Central memory CD8-positive, alpha-beta T cell (primary cell): Measurements from ENCODE around the gene BAHD1.
A peak's percentile ranks its signal among the peaks of the same experiment; 100 is the strongest.

ENCODE experiments used
- ATAC-seq: fragments of 150-1000 bp; cut with Tn5 transposase; replicated peaks from 2 replicates; pipeline ENCODE4 v1.10.0; 2022; ENCODE audit warnings: mild to moderate bottlenecking, moderate FRiP score, moderate number of reproducible peaks; ENCODE audit not compliant: poor library complexity, severe bottlenecking; ENCODE audit errors: extremely low read depth
- DNase-seq, 2 donors: peaks; one replicate each; pipeline ENCODE4 v3.0.0; 2021; ENCODE audit warnings: low spot score in 2 of 2
- H3K27ac Mint-ChIP-seq: one replicate; pipeline ENCODE4 v1.8.0; 2022; ENCODE audit warnings: low read depth, mild to moderate bottlenecking, moderate library complexity, mixed read lengths
- H3K27me3 Mint-ChIP-seq: one replicate; pipeline ENCODE4 v1.8.0; 2022; ENCODE audit warnings: mixed read lengths
- H3K36me3 Mint-ChIP-seq: one replicate; pipeline ENCODE4 v1.8.0; 2022; ENCODE audit warnings: mild to moderate bottlenecking, moderate library complexity, mixed read lengths; ENCODE audit not compliant: insufficient read depth
- H3K4me1 Mint-ChIP-seq: one replicate; pipeline ENCODE4 v1.8.0; 2022; ENCODE audit warnings: mixed read lengths
- H3K4me3 Mint-ChIP-seq: one replicate; pipeline ENCODE4 v1.8.0; 2022; ENCODE audit warnings: mild to moderate bottlenecking, moderate library complexity, mixed read lengths
- H3K9me3 Mint-ChIP-seq: one replicate; pipeline ENCODE4 v1.8.0; 2022; ENCODE audit warnings: mixed read lengths

The BAHD1 gene

DNA sequence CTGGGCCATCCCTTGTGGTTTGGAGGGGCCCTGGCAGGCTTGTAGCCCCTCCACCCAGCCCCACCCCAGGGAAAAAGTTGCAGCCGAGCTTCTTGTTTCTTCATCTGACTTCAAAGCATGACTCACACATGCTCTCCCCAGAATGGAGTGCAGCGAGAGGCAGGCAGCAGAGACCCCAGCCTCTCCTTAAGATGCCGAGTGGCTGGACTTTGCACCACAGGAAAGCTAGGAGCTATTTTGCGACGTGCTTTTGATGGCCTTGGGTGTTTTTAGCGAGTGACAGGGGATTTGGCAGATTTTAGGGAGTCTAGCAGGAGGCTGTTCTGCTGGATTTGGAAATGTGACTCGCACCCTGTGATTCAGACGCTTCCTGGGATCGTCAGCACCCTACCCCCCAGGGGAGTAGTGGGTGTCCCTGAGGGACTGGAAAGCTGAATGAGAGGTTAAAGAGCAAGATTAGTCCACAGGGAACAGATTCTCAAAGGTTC lies 14.2 kb downstream of the BAHD1 start:
- no peaks in the 10 kb centered on the region for H3K27me3 Mint-ChIP-seq
- peak overlapping the region; percentile 79 for H3K4me3 Mint-ChIP-seq
- peaks cover 6% of the 10 kb centered on the region for H3K36me3 Mint-ChIP-seq
- H3K27ac Mint-ChIP-seq, result peak overlapping the region; percentile 91
- peaks cover 70% of the 10 kb centered on the region for H3K4me1 Mint-ChIP-seq
- DNase-seq, result no peak
- ATAC-seq, result no peak
- H3K9me3 Mint-ChIP-seq, result no peaks in the 10 kb centered on the region

DNA sequence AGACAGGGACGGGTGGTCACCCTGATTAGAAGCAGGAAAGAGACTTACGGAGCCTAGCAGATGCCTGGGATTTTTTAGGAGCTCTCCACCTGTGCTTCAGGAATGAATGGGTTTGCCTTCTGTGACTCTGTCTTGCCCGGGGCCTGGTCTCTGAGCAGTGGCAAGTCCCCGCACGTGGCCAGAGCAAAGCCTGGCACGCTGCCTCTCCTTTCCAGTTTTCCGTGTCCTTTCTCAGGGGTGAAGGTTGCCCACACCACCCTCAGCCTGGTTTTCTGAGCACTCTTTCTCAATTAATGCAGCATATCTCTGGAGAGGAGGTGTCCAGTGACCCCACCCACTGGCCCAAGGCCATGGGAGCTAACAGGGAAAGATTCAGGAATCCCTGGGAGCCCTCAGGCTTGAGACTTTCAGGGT lies 15.6 kb downstream of the BAHD1 start:
- Mint-ChIP-seq H3K27me3 (no peaks in the 10 kb centered on the region), H3K36me3 (peaks cover 6% of the 10 kb centered on the region), H3K27ac (peak overlapping the region; percentile 55), H3K4me1 (peaks cover 60% of the 10 kb centered on the region), H3K9me3 (no peaks in the 10 kb centered on the region), H3K4me3 (no peak overlapping the region)
- ATAC-seq, result no peak
- no peak for DNase-seq

DNA sequence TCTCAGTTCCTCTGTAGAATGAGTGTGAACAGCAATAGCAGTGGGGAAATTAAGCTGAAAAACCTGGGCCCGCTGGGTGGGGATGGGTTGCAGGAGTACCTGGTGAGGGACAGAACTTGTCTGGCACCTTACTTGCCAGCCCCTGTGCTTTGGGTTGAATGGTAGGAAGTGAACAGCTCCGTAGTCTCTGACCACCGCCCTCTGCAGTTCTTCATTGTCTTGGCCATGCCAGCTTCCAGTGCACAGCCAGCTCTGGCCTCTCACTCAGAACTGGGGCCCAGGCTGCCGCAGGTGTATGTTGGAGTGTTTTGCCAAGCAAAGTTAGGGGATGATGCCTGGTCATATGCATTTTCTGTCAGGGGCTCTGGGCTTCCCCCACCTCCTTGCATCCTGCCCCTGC lies 16.0 kb downstream of the BAHD1 start:
- H3K4me3 Mint-ChIP-seq, result no peak overlapping the region
- peaks cover 6% of the 10 kb centered on the region for H3K36me3 Mint-ChIP-seq
- no peaks in the 10 kb centered on the region for H3K27me3 Mint-ChIP-seq
- no peak for DNase-seq
- peak overlapping the region; percentile 55 for H3K27ac Mint-ChIP-seq
- no peaks in the 10 kb centered on the region for H3K9me3 Mint-ChIP-seq
- H3K4me1 Mint-ChIP-seq, result peaks cover 56% of the 10 kb centered on the region
- no peak for ATAC-seq

DNA sequence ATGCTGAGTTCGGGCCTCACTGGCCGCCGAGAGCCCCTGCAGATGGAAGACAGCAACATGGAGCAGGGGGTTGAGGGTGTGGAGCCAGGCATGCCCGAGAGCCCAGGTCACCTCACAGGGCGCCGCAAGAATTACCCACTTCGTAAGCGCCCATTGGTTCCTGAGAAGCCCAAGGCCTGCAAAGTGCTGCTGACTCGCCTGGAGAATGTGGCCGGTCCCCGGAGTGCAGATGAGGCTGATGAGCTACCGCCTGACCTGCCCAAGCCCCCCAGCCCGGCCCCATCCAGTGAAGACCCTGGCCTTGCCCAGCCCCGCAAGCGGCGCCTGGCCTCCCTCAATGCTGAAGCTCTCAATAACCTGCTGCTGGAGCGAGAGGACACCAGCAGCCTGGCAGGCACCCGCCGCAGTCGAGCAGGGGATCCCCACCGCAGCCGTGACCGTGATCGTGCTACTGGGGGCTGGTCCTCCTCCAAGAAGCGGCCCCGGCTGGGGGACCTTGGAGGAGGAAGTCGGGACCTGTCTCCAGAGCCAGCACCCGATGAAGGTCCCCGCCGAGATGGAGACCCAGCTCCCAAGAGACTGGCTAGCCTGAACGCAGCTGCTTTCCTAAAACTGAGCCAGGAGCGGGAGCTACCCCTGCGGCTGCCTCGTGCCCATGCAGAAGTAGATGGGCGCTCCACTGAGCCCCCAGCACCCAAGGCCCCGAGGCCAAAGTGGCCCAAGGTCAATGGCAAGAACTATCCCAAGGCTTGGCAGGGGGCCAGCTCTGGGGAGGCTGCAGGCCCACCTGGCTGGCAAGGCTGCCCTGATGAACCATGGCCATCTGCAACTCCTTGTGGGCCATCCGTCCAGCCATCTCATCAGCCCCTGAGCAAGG lies 18.0 kb downstream of the BAHD1 start:
- no peaks in the 10 kb centered on the region for H3K9me3 Mint-ChIP-seq
- H3K36me3 Mint-ChIP-seq, result peaks cover 11% of the 10 kb centered on the region
- H3K27me3 Mint-ChIP-seq, result no peaks in the 10 kb centered on the region
- DNase-seq (no peak), ATAC-seq (no peak)
- peaks cover 36% of the 10 kb centered on the region for H3K4me1 Mint-ChIP-seq
- no peak overlapping the region for H3K4me3 Mint-ChIP-seq
- no peak overlapping the region for H3K27ac Mint-ChIP-seq

DNA sequence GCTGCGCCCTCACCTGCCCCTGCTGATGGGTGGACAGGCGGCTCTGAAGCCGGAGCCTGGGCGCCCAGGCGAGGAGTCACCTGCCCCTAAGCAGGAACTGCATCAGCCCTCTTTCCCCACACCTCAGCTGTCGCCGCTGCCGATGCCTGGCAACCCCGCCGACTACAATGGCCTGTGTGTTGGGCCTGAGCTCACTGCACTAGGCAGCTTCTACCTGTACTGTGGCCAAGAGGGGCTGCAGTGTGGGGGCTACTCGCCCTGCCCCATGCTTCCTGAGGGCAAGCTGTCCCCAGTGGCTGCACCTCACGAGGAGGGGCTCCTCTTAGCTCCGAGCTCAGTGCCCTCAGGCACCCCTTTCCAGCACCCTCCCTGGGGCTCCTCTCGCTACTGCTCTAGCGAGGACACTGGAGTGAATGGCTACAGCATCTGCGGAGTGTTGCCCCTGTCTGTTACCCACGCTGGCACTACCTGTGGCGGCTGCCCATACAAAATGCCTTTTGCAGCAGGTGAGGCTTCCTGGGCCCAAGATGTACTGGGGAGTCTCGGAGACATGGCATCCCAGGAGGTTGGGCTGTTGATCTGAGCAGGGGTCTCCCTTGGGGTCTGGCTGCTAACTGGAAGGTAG lies 18.8 kb downstream of the BAHD1 start:
- ATAC-seq (no peak), DNase-seq (no peak)
- Mint-ChIP-seq H3K9me3 (no peaks in the 10 kb centered on the region), H3K27ac (no peak overlapping the region), H3K4me1 (peaks cover 28% of the 10 kb centered on the region), H3K27me3 (no peaks in the 10 kb centered on the region), H3K4me3 (no peak overlapping the region), H3K36me3 (peaks cover 12% of the 10 kb centered on the region)

DNA sequence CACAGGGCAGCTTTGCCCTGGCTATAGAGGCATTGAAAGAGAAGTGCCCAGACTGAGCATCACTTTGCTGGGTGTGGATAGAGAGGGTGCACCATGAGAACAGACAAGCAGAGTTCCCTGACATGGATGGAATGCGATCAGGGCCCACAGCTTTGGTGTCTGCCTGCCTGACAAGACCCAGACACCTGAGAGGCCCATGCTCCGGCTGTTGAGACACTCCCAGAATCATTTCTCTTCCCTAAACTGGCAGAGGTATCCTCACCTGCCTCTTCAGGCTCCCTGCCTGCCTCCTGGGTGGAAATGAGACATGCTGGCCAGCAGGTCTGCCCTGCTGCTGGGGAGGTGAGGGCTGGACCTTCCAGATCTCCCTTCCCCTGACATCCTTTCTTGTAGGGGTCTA lies 19.7 kb downstream of the BAHD1 start:
- H3K27ac Mint-ChIP-seq, result no peak overlapping the region
- ATAC-seq, result no peak
- peaks cover 19% of the 10 kb centered on the region for H3K4me1 Mint-ChIP-seq

DNA sequence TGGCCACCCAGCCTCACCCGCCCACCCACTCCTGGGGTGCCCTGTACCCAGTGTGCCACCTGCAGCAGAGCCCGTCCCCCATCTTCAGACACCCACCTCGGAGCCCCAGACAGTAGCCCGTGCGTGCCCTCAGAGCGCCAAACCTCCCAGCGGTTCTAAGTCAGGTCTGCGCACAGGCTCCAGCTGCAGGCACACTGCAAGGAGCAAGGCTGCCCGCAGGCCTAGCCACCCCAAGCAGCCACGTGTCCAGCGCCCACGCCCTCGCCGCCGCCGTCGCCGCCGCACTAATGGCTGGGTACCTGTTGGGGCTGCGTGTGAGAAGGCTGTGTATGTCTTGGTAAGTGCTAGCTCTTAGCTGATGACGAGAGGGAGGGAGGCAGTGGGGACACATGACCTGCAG lies 21.2 kb downstream of the BAHD1 start:
- no peak for DNase-seq
- Mint-ChIP-seq H3K27ac (no peak overlapping the region), H3K27me3 (no peaks in the 10 kb centered on the region), H3K36me3 (peaks cover 22% of the 10 kb centered on the region), H3K4me3 (no peak overlapping the region), H3K9me3 (no peaks in the 10 kb centered on the region), H3K4me1 (peaks cover 13% of the 10 kb centered on the region)
- ATAC-seq, result no peak

More for the DNA sequence above, 19.7 kb downstream of the BAHD1 start:
- Mint-ChIP-seq H3K36me3 (peaks cover 18% of the 10 kb centered on the region), H3K27me3 (no peaks in the 10 kb centered on the region), H3K9me3 (no peaks in the 10 kb centered on the region), H3K4me3 (no peak overlapping the region)
- no peak for DNase-seq

DNA sequence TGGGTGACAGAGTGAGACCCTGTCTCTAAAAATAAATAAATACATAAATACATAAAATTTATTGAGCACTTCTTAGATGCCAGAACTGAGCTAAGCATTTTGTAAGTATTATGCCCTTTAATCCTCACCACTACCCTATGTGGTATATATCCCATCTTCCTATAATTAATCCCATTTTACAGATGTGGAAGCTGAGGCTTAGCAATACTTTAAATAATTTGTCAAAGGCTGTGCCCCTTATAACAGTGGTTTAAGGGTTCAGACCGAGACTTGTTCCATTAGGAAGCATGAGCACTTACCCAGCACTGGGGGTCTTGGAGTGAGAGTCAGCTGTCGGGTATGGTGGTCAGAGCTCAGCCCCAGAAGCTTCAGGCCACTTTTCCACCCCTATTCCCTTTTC lies 22.5 kb downstream of the BAHD1 start:
- Mint-ChIP-seq H3K4me1 (no peaks in the 10 kb centered on the region), H3K27ac (no peak overlapping the region), H3K4me3 (no peak overlapping the region), H3K36me3 (peaks cover 25% of the 10 kb centered on the region), H3K27me3 (no peaks in the 10 kb centered on the region), H3K9me3 (no peaks in the 10 kb centered on the region)
- no peak for ATAC-seq
- no peak for DNase-seq

DNA sequence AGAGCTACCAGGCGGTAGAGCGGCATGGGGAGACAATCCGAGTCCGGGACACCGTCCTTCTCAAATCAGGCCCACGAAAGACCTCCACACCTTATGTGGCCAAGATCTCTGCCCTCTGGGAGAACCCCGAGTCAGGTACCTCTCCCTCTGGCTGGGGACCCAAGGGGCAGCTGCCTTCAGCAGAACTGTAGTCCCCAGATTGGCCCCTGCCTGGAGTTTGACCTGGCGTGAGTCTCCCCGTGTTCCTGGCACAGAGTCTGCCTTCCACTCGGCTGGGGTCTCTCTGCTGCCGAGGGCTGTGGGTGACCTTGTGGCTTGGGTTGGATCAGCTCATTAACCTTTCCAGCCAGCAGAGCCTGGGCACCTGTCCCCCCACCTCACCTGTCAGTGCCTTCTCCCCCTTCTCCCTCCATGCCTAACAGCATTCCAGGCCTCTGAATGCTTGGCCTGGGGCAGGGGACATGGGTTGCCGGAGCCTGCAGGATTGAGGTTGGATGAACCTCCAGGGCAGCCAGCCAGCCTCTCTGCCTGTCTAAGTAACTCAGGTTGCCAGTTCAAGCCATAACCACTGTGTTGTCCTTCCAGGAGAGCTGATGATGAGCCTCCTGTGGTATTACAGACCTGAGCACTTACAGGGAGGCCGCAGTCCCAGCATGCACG lies 23.3 kb downstream of the BAHD1 start:
- H3K27me3 Mint-ChIP-seq, result no peaks in the 10 kb centered on the region
- no peak overlapping the region for H3K27ac Mint-ChIP-seq
- DNase-seq (no peak), ATAC-seq (no peak)
- H3K9me3 Mint-ChIP-seq, result no peaks in the 10 kb centered on the region
- no peak overlapping the region for H3K4me3 Mint-ChIP-seq
- H3K36me3 Mint-ChIP-seq, result peaks cover 26% of the 10 kb centered on the region
- H3K4me1 Mint-ChIP-seq, result no peaks in the 10 kb centered on the region

DNA sequence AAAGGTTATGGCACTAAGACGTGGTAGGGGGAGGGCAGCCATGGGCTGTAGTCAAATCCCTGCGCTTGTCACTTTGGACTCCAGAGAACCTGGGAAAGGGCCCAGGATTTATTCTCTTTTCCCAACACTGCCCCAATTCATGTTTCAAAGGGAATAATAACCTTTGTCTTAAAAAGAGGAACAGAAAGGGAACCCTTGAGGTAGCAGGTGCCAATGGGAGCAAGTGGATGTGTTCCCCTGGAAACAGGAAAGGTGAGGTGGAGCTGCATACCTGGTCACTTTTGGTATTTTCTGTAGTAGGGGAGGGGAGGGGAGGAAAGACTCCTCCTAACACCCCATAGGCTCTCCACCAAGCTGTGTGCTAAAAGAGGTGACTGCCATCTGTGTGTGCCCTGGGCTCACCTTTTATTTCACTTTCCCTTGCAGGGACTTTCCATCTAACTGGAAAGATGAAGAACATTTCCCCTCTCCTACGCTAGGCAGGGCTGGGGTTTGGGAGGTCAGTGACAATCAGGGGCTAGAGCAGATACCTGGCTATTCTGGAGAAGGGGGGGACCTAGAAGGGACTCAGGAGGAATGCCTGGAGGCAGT lies 23.9 kb downstream of the BAHD1 start:
- Mint-ChIP-seq H3K27me3 (no peaks in the 10 kb centered on the region), H3K9me3 (no peaks in the 10 kb centered on the region), H3K4me3 (no peak overlapping the region), H3K36me3 (peaks cover 22% of the 10 kb centered on the region), H3K4me1 (no peaks in the 10 kb centered on the region), H3K27ac (no peak overlapping the region)
- DNase-seq (no peak), ATAC-seq (no peak)

DNA sequence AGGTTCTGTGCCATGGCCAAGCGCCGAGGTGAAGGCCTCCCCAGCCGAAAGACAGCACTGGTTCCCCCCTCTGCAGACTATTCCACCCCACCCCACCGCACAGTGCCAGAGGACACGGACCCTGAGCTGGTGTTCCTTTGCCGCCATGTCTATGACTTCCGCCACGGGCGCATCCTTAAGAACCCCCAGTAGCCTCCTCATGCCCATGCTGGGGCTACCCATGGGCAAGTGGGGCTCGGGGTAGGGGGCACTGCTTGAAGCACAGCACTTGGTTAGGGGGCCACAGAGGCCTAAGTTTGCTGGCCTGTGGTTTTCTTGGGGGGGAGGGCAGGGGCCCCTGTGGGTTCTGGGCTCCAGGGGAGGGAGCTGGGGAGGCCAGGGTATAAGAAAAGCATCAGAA lies 25.2 kb downstream of the BAHD1 start:
- ATAC-seq, result no peak
- H3K4me3 Mint-ChIP-seq, result no peak overlapping the region
- no peak for DNase-seq
- no peaks in the 10 kb centered on the region for H3K27me3 Mint-ChIP-seq
- no peak overlapping the region for H3K27ac Mint-ChIP-seq
- no peaks in the 10 kb centered on the region for H3K9me3 Mint-ChIP-seq
- no peaks in the 10 kb centered on the region for H3K4me1 Mint-ChIP-seq
- peaks cover 20% of the 10 kb centered on the region for H3K36me3 Mint-ChIP-seq

DNA sequence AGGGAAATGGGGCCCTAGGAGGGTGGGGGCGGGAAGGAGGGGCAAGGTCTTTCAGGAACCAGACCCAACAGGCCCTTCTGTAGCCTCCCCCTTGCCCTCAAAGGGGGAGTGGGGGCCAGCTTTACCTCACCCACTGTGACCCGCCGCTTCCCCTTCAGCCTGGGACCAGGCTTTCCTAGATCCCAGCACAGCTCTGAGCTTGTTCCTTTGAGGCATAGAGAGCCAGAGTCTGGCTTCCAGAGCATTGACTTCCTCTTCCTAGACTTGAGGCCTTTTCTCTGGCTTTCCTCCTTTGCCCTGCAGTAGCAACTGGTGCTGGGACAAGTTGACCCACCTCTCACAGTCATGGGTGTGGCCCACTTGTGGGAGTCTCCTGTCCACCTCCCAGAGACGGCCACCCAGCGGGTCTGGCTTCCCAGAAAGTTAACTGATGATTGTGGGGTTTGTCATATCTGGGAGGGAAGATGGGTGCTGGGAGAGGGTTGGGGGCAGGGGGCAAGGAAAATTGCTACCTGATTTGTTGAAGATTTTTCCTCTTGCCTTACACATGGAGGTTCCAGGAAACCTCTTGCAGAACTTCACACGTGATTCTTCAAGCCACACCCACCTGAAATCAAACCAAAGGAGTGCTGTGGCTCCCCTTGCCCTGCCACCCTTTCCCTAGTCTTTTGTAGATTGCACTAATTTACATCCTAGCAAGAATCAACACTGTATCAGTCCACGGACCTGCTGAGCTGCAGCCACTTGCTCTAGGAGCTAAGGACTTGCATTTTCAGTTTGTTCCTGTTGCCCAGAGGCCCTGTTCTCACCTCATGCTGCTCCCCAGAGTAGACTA lies 25.9 kb downstream of the BAHD1 start:
- Mint-ChIP-seq H3K9me3 (no peaks in the 10 kb centered on the region), H3K36me3 (peaks cover 20% of the 10 kb centered on the region), H3K27me3 (no peaks in the 10 kb centered on the region), H3K4me3 (no peak overlapping the region), H3K4me1 (peaks cover 2% of the 10 kb centered on the region), H3K27ac (no peak overlapping the region)
- DNase-seq, result no peak
- no peak for ATAC-seq
